Ecto neural progenitor cell (in vitro differentiated cells): Measurements from ENCODE around the gene CCDC9B.
A peak's percentile ranks its signal among the peaks of the same experiment; 100 is the strongest.

Experiments
- DNase-seq: peaks from one replicate; pipeline ENCODE4 v3.0.0-alpha.2; 2018; ENCODE audit warnings: low spot score

Gene CCDC9B

GRCh38 chr15:40340740-40341400 is at the start of gene CCDC9B:
TSS of gene CCDC9B (minus strand) at chr15:40340939. CDS start at chr15:40340819, 120 bp downstream.
- no peak for DNase-seq

DNA sequence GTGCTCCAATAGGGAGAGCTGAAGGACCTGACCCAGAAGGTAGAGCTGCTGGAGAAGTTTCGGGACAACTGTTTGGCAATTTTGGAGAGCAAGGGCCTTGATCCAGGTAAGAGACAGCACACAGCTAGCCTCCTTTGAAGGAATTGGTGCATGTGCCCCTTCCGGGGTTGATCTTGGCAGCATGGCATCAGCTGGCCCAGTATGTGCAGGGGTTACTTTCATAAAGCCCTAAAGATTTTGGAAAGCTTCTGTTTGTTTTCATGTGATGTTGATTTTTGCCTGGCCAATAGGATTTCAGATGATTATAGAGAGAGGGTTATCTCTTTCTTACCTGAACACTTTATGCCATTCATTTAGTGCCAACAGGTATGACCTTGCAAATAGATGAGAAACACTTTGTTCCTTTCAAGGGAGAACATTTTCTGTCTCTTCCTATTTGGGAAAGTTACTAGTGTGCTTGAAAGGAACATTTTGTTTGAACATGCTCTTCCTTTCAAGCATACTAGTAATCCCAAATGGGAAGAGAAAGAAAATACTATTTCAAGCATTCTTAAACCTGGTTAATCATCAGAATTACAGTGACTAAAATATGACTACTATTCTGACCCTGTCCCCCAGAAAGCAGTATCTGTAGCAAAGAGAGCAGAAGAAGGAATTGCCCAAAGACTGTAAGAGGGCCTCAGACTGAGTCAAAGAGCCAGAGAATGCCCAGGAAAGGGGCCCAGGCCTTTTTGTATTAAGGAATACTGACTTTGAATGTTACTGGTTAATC is 49.3 kb upstream of the CCDC9B start:
- DNase-seq = no peak

GRCh38 chr15:40388941-40389823 is 48.4 kb upstream of the CCDC9B start:
- DNase-seq = no peak

- DNase-seq = no peak
These were observed 45.7 kb upstream of the CCDC9B start for GRCh38 chr15:40386480-40386879.

DNA sequence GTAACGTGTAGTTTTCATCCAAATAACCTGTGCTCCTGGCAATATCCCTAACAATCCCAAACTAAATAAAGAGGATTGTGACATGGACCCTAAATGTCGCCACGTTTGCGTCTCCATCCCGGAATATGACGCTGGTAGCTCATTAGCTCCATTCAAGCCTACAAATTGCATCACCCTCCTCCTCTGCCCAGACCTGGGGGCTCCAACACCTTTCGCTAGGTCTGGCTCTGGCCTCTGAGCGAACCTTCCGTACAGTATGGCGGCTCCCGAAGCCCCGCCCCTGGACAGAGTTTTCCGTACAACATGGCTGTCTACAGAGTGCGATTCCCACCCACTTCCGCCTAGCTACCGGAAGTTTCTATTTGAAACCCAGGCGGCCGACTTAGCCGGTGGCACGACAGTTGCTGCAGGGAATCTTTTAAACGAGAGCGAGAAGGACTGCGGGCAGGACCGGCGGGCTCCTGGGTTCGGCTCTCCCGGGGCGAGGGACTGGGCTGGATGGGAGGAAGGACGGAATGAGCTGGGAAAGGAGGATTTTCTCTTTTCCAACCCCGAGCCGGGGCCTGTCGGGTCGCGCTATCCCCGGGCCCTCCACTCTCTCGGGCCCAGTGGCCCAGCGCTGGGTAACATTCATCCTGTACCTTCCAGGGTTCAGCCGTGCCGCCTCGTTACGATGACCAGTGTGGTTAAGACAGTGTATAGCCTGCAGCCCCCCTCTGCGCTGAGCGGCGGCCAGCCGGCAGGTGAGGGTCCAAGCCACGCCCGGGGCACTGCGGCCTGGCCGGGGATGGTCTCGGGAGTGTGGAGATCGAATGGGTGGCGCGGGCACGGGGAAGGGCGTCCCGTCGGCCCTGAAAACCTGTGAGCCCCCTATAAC is 42.1 kb upstream of the CCDC9B start, which contains the start of gene KNSTRN:
TSS of gene KNSTRN (plus strand) at position 142 of the 877 bp plus-strand sequence. CDS start at position 257, 115 bp downstream.
- DNase-seq = peak; percentile 91

GRCh38 chr15:40381818-40382529 is 41.2 kb upstream of the CCDC9B start:
- DNase-seq = no peak

DNA sequence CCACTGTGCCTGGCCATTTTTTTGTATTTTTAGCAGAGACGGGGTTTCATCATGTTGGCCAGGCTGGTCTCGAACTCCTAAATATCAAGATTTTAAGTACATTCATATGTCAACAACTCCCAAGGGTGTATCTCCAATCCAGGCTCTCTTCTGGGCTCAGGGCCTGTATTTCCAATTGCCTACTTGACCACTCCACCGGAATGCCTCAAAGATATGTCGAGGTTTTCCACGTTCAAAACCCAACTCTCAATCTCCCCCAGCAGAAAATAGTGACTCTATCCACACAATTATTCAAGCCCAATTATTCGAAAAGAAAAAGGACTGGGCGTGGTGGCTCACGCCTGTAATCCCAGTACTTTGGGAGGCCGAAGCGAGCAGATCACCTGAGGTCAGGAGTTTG is 39.9 kb upstream of the CCDC9B start:
- no peak for DNase-seq

GRCh38 chr15:40379853-40380252 is 39.1 kb upstream of the CCDC9B start:
- DNase-seq = no peak

GRCh38 chr15:40379374-40379773 is 38.6 kb upstream of the CCDC9B start:
- DNase-seq = no peak

DNA sequence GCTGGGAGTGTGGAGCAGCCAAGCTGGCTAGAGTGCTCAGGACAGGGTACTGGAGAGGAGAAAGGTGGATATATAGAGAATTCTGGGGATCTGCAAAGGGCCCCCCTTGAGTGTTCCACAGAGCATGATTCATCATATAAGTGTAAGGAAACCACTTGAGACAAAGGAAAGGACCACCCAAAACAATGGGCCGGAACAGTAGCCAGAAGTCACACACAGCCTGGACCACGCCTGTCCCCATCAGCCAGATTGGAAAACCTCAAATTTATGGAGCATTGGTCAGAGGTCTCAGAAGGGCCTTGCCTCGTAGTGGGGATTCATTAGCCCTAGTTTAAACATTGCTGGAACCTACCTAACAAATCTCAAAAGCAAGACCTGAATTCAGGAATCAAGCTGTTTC is 36.9 kb upstream of the CCDC9B start:
- DNase-seq = no peak

- no peak for DNase-seq
These were observed 32.2 kb upstream of the CCDC9B start for GRCh38 chr15:40372981-40373380.

DNA sequence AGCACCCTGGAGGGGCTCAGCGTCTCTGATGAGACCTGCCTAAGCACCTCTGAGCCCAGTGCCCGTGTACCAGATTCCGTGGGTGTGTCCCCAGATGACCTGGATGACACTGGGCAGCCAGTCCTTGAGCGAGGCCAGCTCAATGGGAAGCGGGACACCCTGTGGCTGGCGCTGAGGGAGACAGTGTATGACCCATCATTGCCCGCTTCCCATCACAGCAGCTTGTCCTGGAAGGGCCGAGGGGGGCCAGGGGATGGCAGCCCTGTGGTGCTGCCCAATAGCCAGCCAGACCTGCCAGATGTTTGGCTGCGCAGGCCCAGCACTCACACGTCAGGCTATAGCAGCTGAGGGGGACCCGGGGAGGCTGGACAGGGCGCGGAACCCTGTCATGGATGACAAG is 29.2 kb upstream of the CCDC9B start:
- no peak for DNase-seq

GRCh38 chr15:40369474-40369869 is 28.7 kb upstream of the CCDC9B start:
- DNase-seq = peak; percentile 46

GRCh38 chr15:40368719-40369473 is 28.2 kb upstream of the CCDC9B start:
- peak; percentile 47 for DNase-seq

DNA sequence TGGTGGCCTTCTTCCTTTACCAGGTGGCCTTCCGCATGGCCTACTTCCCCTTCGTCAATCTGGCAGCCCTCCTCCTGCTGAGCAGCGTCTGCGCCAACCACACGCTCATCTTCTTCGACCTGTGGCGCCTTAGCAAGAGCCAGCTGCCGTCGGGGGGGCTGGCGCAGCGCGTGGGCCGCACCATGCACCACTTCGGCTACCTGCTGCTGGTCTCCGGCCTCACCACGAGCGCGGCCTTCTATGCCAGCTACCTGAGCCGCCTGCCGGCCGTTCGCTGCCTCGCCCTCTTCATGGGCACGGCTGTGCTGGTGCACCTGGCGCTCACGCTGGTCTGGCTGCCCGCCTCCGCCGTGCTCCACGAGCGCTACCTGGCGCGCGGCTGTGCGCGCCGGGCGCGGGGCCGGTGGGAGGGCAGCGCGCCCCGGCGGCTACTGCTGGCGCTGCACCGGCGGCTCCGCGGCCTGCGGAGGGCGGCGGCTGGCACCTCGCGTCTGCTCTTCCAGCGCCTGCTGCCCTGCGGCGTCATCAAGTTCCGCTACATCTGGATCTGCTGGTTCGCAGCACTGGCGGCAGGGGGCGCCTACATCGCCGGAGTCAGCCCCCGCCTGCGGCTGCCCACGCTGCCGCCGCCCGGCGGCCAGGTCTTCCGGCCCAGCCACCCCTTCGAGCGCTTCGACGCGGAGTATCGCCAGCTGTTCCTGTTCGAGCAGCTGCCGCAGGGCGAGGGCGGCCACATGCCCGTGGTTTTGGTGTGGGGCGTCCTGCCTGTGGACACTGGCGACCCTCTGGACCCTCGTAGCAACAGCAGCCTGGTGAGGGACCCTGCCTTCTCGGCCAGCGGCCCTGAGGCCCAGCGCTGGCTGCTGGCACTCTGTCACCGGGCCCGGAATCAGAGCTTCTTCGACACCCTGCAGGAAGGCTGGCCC is 27.2 kb upstream of the CCDC9B start:
- peak; percentile 91 for DNase-seq

- no peak for DNase-seq
These were observed 26.6 kb upstream of the CCDC9B start for GRCh38 chr15:40367371-40367685.

DNA sequence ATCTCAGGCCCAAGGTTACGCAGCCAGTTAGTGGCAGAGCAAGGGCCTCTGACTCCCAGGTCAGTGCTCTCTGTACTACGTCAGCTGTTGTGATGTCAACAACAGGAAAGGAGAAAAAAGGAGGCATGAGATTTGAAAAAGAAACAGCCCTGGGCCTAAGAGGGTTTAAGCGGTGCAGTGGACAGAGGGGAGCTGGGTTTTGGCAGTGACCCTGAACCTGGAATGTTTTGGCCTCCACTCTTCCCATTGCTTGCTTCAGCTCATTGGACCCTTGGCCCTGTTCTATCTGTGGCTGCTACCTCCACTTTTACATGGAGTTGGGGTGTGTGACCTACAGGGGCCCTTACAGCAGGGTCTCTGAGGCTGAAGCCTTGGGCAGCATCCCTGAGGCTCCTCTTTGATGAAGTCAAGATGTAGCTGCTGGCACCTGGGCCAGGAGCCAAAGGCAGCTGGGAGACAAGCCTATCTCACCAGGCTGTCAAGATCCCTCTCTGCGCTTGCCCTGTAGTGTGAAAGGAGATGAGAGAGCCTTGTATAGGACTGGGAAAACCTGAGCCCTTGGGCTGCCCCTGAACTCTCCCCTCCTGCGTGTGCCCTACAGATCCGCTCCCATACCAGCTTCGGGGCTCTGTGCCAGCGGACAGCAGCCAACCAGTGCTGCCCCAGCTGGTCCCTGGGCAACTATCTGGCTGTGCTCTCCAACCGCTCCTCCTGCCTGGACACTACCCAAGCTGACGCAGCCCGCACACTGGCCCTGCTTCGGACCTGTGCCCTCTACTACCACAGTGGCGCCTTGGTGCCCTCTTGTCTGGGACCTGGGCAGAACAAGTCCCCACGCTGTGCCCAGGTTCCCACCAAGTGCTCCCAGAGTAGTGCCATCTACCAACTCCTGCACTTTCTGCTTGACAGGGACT is 26.0 kb upstream of the CCDC9B start:
- no peak for DNase-seq
